IPS-20b (cell line): ENCODE results near the gene DNASE1L2.
A peak's percentile ranks its signal among the peaks of the same experiment; 100 is the strongest.
"Not testable (repeated sequence)": the region's sequence is repeated elsewhere in the genome, so short reads cannot be mapped to it uniquely, and the experiment has no call there.

Experiments
- H3K27ac ChIP-seq: one replicate; pipeline ENCODE4 v1.5.1; 2013; ENCODE audit warnings: low read length
- H3K27me3 ChIP-seq: 2 replicates; pipeline ENCODE4 v1.6.1; 2013; ENCODE audit warnings: mild to moderate bottlenecking, low read length, inconsistent platforms; ENCODE audit not compliant: insufficient read depth
- H3K36me3 ChIP-seq: 2 replicates; pipeline ENCODE4 v1.6.1; 2013; ENCODE audit warnings: low read depth, mild to moderate bottlenecking, inconsistent platforms, low read length, moderate library complexity; ENCODE audit not compliant: insufficient read depth
- H3K4me1 ChIP-seq: 2 replicates; pipeline ENCODE4 v1.6.1; 2013; ENCODE audit warnings: mild to moderate bottlenecking, control low read depth, inconsistent platforms, low read length, moderate library complexity; ENCODE audit not compliant: insufficient read depth
- H3K4me3 ChIP-seq: 2 replicates; pipeline ENCODE4 v1.5.1; 2013; ENCODE audit warnings: mild to moderate bottlenecking, low read length, inconsistent platforms
- H3K9ac ChIP-seq: 2 replicates; pipeline ENCODE4 v1.6.1; 2013; ENCODE audit warnings: low read depth, mild to moderate bottlenecking, inconsistent platforms, low read length, moderate library complexity
- H3K9me3 ChIP-seq: 2 replicates; pipeline ENCODE4 v1.6.1; 2013; ENCODE audit warnings: mild to moderate bottlenecking, low read depth, low read length, inconsistent platforms; ENCODE audit not compliant: insufficient read depth

DNASE1L2 gene

GRCh38 chr16:2237493-2238149, 1.4 kb downstream of the DNASE1L2 start:
- Histone ChIP-seq H3K27me3 (peaks cover 33% of the 10 kb centered on the region), H3K4me3 (peak overlapping the region; percentile 42; the same call in 1 of the 2 replicates), H3K36me3 (peaks cover 16% of the 10 kb centered on the region), H3K27ac (no peak overlapping the region), H3K9me3 (no peaks in the 10 kb centered on the region), H3K9ac (no peak overlapping the region), H3K4me1 (peaks cover 3% of the 10 kb centered on the region; the same call in 1 of the 2 replicates)

- Histone ChIP-seq H3K4me3 (no peak overlapping the region), H3K27me3 (peaks cover 33% of the 10 kb centered on the region), H3K9ac (no peak overlapping the region), H3K9me3 (no peaks in the 10 kb centered on the region), H3K36me3 (peaks cover 18% of the 10 kb centered on the region), H3K27ac (no peak overlapping the region), H3K4me1 (peaks cover 3% of the 10 kb centered on the region; the same call in 1 of the 2 replicates)
Measured at GRCh38 chr16:2238150-2238837, 2.0 kb downstream of the DNASE1L2 start.

GRCh38 chr16:2238838-2239675, 2.8 kb downstream of the DNASE1L2 start:
- Histone ChIP-seq H3K4me1 (peaks cover 3% of the 10 kb centered on the region; the same call in 1 of the 2 replicates), H3K9me3 (no peaks in the 10 kb centered on the region), H3K9ac (no peak overlapping the region), H3K4me3 (no peak overlapping the region), H3K27me3 (peaks cover 33% of the 10 kb centered on the region), H3K36me3 (peaks cover 25% of the 10 kb centered on the region), H3K27ac (no peak overlapping the region)

GRCh38 chr16:2240331-2240730, 4.1 kb downstream of the DNASE1L2 start:
- H3K27ac ChIP-seq, H3K9me3 ChIP-seq, H3K9ac ChIP-seq, H3K4me3 ChIP-seq, H3K4me1 ChIP-seq: not testable (repeated sequence)
- Histone ChIP-seq H3K36me3 (peaks cover 38% of the 10 kb centered on the region), H3K27me3 (peaks cover 33% of the 10 kb centered on the region)

- no peaks in the 10 kb centered on the region for H3K9me3 ChIP-seq
- peaks cover 3% of the 10 kb centered on the region; the same call in 1 of the 2 replicates for H3K4me1 ChIP-seq
- no peak overlapping the region for H3K9ac ChIP-seq
- peaks cover 13% of the 10 kb centered on the region for H3K27me3 ChIP-seq
- no peak overlapping the region for H3K4me3 ChIP-seq
- H3K27ac ChIP-seq: no peak overlapping the region
- H3K36me3 ChIP-seq: peaks cover 54% of the 10 kb centered on the region
Measured at GRCh38 chr16:2242598-2242997, 6.4 kb downstream of the DNASE1L2 start.

- H3K27me3 ChIP-seq: peaks cover 9% of the 10 kb centered on the region
- H3K9ac ChIP-seq: no peak overlapping the region
- no peak overlapping the region for H3K4me3 ChIP-seq
- no peaks in the 10 kb centered on the region for H3K9me3 ChIP-seq
- H3K36me3 ChIP-seq: peaks cover 54% of the 10 kb centered on the region
- H3K27ac ChIP-seq: no peak overlapping the region
- peaks cover 3% of the 10 kb centered on the region; the same call in 1 of the 2 replicates for H3K4me1 ChIP-seq
Measured at GRCh38 chr16:2243031-2243528, 6.8 kb downstream of the DNASE1L2 start.

- Histone ChIP-seq H3K36me3 (peaks cover 58% of the 10 kb centered on the region), H3K9ac (no peak overlapping the region), H3K27ac (no peak overlapping the region), H3K4me1 (no peaks in the 10 kb centered on the region; the same call in 1 of the 2 replicates), H3K9me3 (no peaks in the 10 kb centered on the region), H3K4me3 (no peak overlapping the region), H3K27me3 (peaks cover 2% of the 10 kb centered on the region; the same call in 1 of the 2 replicates)
Measured at GRCh38 chr16:2243781-2244180, 7.5 kb downstream of the DNASE1L2 start.

- Histone ChIP-seq H3K27me3 (no peaks in the 10 kb centered on the region), H3K4me3 (no peak overlapping the region), H3K9ac (no peak overlapping the region), H3K4me1 (no peaks in the 10 kb centered on the region), H3K9me3 (no peaks in the 10 kb centered on the region), H3K36me3 (peaks cover 61% of the 10 kb centered on the region), H3K27ac (no peak overlapping the region)
Measured at GRCh38 chr16:2244301-2244700, 8.1 kb downstream of the DNASE1L2 start.

GRCh38 chr16:2244926-2245795, 8.9 kb downstream of the DNASE1L2 start:
- no peak overlapping the region for H3K9ac ChIP-seq
- no peak overlapping the region for H3K27ac ChIP-seq
- H3K9me3 ChIP-seq: no peaks in the 10 kb centered on the region
- peaks cover 57% of the 10 kb centered on the region for H3K36me3 ChIP-seq
- no peaks in the 10 kb centered on the region for H3K4me1 ChIP-seq
- H3K27me3 ChIP-seq: no peaks in the 10 kb centered on the region
- no peak overlapping the region for H3K4me3 ChIP-seq

- H3K9ac ChIP-seq: no peak overlapping the region
- no peaks in the 10 kb centered on the region for H3K27me3 ChIP-seq
- H3K27ac ChIP-seq: no peak overlapping the region
- no peak overlapping the region for H3K4me3 ChIP-seq
- H3K4me1 ChIP-seq: no peaks in the 10 kb centered on the region
- H3K9me3 ChIP-seq: no peaks in the 10 kb centered on the region
- H3K36me3 ChIP-seq: peaks cover 57% of the 10 kb centered on the region
Measured at GRCh38 chr16:2246301-2246885, 10.1 kb downstream of the DNASE1L2 start.
